ENCODE data around the gene SEMA6A.

DNA sequence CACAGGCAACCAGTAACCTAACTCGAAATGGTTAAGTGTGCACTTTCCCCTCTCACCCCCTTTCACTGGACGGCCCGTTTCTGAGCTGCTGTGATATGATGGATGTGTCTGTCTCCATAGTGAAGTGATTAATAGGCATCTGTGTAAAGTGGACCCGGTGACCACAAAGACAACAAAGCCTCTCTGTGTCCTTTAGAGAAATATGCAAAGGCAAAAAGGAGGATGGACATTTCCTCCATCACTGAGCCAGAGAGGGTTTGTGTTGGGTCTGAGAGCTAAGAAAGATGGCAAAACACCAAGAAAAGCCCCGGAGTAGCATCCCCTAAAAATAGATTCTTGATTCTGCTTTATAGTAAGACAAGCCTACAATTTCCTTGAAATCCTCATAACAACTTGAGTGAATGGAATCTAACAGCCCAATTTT is 120.6 kb downstream of the SEMA6A start:
- TF ChIP-seq GATA3 (IDR thresholded peaks at IDR 0.05; ENCODE audit: low read depth, low read length) (no peak), GATA2 (IDR thresholded peaks at IDR 0.05; ENCODE audit: low read depth, low read length) (no peak)
